M059J (cell line): ENCODE data around the gene MMP24OS. TPM values are rescaled to one million over a fixed set of nuclear protein-coding genes. Genes with fewer than 3 reads are reported as not detected.
"Not testable (repeated sequence)": the region's sequence is repeated elsewhere in the genome, so short reads cannot be mapped to it uniquely, and the experiment has no call there.

Experiments used
- DNase-seq: peaks from one replicate; pipeline ENCODE4 v3.0.0-alpha.2; 2012; ENCODE audit warnings: low read depth
- total RNA-seq: library from RNA; depleted of rRNA; stranded (reverse); fragments of >200 nt; shearing (Covaris generic); gene quantifications from 2 replicates; pipeline ENCODE4 v1.2.3, GENCODE V29; 2014; rRNA removed

MMP24OS gene
- 10.6 and 19.4 TPM in 2 replicates for total RNA-seq

DNA sequence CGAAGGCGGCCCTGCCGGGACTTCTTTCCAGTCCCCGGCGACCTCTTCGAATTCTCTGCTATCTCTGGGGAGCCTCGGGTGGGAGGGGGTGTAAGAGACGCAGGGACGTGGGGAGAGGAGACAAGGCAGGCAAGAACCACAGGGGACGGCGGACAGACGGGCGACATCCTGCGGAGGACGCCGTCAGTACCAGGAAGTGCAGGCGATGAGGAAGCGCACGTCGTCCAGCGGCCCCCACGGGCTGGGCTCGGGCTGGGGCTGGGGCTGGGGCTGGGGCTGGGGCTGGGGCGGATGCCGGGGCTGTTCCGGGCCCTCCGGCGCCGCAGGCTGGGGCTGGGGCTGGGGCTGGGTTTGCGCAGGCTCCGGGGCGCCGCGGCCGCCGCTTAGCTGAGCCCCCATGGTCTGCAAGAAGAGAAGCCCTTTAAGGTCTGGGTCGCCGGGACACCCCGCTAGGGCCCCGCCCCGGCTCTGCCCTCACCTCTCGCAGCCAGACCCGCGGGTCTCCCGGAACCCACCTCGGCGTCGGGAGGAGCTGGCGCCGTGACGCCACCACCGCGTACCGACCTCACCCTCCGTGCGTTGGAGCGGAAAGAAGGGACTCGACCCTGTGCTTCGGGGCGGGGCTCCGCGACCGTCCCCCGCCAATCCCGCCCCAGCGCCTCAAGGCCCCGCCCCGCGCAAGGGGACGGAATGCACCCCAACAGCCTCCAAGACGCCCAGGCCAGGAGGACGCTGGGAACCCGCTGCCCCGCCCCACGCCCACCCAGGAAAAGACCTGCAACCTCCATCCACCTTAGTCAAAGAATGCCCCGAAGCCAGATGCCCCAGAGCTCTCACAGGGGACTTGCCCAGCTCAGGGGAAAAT, at the start of gene MMP24OS:
Gene MMP24OS (minus strand): TSS at position 592 of the 865 bp plus-strand sequence. CDS start 193 bp downstream, at position 399.
- peak; percentile 89 for DNase-seq

- DNase-seq: peak; percentile 98
Measured at GRCh38 chr20:35327074-35327976, 49.4 kb upstream of the MMP24OS start.

DNA sequence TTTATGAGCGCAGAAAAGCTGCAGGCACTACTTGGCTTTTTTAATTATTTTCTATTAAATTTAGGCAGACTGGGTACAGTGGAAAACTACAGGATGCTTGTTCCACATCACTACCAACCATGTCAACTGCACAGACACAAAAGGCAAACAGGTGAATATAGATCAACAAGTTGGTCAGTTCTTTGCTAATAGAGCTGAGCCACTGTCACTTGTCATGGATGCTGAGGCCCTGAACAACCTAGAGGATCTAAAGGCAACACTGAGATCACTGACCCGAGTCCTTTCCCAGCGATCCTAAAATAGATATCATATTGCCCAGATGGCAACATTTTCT, 48.8 kb upstream of the MMP24OS start:
- DNase-seq: no peak

DNA sequence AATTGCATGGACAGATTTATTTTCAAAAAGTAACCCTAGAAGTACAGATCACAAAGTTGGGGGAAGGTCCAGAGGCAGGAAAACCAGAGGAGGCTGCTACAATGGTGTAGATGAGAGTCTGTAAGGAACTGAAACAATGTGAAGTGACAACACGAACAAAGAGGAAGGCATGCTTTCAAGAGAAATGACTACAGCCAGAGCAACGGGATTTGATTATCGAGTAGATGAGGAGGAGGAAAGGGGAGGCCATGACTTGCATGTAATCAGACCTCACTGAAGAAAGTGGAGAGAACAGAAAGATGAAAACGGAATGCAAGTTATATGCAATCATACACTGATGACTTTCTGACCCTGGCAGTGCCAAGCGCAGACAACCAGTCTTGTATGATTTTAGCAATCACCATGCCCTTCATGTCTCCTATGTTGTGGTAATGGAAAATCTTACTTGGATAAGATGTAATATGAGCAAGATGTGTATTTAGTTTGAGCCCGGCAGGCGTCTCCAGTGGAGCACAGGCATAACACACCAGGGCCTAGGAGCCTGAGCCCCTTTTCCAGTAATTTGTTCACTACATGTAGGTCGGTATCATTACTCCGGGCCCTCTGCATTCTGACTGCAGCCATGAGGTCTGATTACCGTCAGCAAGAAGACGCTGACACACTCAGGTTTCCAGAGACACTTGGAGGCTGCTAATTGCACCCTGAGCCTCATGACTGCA, 48.3 kb upstream of the MMP24OS start:
- DNase-seq: no peak

DNA sequence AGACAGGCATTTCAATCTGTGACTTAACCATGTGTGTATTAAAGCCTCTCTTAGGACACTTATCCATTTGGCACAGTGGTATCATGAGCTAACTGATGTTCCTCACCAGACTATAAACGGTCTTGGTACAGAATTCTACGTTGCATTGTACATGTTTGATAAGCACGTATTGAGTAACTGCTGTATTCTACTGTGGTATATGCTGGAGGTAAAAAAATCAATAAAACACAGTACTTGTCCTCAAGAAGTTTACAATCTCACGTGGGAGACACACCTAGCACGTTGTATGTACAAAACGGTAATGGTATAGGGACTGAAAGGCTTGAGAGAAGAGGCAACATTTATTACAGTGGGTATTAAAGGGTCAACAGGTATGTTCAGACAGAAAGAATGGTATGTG, 47.5 kb upstream of the MMP24OS start:
- no peak for DNase-seq

DNA sequence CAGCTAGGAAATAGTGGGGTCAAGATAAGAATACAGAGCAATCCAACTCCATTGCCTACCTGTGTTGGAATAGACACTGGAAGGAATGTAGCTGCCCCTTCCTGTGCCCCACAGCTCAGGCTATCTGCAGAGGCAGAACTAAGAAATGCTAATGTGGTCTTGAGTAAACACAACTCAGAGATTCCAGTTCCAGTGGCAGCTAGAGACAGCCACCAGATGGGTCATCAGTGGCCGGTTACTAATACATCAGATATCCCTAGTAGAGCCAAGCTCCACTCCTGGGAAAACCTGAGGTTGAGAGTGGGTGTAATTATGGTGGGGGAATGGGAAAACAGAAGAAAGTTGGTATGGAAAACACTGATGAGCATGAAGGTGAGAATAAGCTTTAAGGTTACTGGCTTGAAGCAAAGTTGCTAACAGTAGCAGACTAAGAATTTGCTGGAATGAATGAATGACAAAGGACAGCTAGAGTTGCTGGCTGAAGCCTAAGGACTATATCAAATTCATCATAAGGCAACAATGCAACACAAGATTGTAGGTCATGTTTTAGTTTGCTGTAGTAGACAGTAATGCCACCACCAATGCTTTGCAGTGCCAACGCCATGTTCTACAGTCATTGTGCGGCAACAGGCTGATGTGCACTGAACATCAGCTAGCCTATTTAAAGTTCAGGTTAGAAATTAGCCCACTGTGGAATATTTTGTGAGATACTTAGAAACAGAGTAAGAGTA, 42.6 kb upstream of the MMP24OS start:
- DNase-seq: peak; percentile 99

GRCh38 chr20:35319871-35320197, 41.9 kb upstream of the MMP24OS start:
- peak; percentile 89 for DNase-seq

DNA sequence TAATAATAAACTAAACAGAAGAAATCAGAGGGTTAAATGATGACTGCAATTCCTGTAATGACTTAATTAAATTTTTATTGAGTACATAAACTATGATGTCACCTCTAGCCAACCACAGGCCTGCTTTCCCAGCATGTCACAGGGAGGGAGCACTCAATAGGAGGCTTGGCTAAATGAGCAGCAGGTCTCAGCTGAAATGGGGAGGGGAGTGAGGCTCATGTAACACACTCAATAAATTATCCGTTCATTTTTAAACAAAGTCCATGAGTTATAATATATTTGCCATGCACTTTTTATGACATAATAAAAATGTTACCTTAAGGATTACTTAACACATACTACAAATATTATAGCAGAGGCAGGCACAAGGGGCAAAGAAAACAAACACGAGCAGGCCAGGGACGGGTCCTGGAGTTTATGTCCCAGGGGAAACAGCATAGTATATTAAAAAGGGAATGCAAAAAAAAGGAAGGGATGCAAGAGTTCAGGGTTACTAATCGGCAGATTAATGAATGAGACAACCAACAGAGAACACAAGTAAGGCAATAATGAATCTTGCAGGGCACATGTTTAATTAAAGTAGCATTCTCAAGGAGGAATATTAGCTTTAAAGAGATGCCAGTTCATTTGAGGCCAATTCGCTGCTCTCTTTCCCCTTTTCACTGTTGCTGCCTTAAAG, 41.4 kb upstream of the MMP24OS start:
- DNase-seq: peak; percentile 90

DNA sequence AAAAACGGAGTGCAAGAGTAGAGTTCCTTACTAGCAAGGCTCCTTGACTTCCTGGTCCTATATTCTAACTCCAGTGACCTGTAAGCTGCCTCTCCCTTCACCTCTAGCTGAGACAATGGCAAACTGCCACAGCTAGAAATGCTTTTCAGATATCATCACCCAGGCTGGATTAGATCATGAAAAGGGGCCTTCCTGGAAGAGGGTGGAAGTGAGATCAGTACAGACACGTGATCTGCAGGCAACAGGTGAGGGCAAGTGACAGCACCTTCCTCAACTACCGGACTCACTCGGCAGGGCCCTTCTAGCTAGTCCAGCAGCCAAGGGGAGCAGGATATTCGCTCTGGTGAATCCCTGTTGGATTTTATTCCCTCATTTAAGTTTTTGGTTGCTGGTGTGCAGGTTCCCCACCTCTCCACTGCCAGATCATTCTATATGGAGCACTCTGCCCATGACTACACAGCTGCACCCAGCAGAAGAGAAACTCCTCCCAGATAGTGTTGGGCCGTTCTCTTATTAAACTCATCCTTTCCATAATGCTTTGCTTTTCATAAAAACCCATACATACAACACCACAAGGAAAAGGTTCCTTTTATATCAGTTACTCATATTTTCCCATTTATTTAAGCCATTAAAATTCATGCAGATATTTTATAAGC, 40.7 kb upstream of the MMP24OS start:
- DNase-seq: peak; percentile 100

- DNase-seq: no peak
Measured at GRCh38 chr20:35317416-35318210, 39.7 kb upstream of the MMP24OS start.

DNA sequence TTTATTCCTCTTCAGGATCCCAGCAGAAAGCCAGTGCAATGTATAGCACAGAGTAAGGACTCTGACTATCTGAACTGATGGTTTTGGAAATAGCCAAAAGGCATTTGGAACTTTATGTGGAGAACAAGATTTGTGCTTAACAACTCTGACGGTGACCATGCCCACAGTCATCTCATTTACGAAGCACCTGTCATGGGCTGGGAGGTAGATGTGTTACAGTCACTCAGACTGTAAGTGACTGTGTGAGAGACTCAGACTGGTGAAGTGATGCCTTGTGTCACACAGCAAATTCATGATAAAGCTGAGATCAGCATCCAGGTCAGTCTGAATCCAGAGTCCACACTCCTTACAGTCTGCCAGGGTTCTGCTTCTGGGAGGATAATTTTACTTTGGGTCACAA, 38.2 kb upstream of the MMP24OS start:
- no peak for DNase-seq

GRCh38 chr20:35315632-35316020, 37.7 kb upstream of the MMP24OS start:
- not testable (repeated sequence) for DNase-seq

- peak; percentile 86 for DNase-seq
Measured at GRCh38 chr20:35314816-35315631, 37.1 kb upstream of the MMP24OS start.

DNA sequence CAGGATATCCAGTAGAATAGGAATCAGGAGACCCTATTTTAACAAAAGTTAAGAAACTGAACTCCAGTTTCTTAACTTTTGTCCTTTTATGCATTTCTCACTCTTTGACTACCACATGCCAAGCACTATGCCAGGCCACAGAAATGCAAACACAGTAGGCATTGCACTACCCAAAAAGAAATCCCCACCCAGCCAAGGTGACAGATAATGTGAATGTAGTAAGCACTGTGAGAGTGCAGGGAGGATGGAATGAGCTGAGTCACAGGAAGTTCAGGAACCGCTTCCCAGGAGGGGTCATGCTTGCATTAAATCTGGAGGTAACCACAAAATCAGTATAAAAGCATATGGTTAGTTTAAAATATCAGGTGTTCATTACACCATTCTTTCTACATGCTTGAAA, 34.4 kb upstream of the MMP24OS start:
- peak; percentile 99 for DNase-seq

DNA sequence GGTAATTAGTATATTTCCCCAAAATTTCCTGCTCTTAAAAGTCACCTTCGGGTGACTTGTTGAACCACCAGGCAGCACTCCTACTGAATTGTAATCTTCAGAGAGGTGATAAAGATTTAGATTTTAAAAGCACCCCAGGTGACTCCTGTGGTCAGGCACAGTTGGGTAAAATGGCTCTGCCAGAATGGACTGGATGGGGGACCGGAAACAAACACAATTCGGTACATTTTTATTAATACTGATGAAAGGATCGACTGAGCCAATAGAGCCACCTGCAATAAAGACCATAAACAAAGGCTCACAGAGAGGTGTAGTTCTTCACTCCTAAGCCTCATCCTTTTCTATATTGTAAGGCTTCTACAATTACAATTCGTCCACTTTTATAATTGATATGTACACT, 33.9 kb upstream of the MMP24OS start:
- DNase-seq: peak; percentile 50

- peak; percentile 94 for DNase-seq
Measured at GRCh38 chr20:35311409-35311808, 33.5 kb upstream of the MMP24OS start.

- DNase-seq: peak; percentile 99
Measured at GRCh38 chr20:35307666-35308653, 30.0 kb upstream of the MMP24OS start.
